Activated CD4-positive, alpha-beta T cell treated with anti-CD3 and anti-CD28 coated beads, Interleukin-2, Interleukin-4, amounts not matched to agents 100 ng/mL and 50 ng/mL, durations not matched to agents 16 hours and 8 hours (primary cell): ENCODE measurements around the gene EXOC3L4.
"Not testable (repeated sequence)": the region's sequence is repeated elsewhere in the genome, so short reads cannot be mapped to it uniquely, and the experiment has no call there.

Source experiments
- DNase-seq: peaks from one replicate; pipeline ENCODE4 v3.0.0-alpha.2; 2020; ENCODE audit warnings: low spot score

EXOC3L4 gene

GRCh38 chr14:103105580-103106150 is 11.1 kb downstream of the EXOC3L4 start:
- no peak for DNase-seq

- DNase-seq = no peak
Measured at GRCh38 chr14:103107455-103107854, 12.9 kb downstream of the EXOC3L4 start.

GRCh38 chr14:103107941-103108748 is 13.6 kb downstream of the EXOC3L4 start:
- no peak for DNase-seq

- peak; percentile 15 for DNase-seq
Measured at GRCh38 chr14:103108749-103109207, 14.3 kb downstream of the EXOC3L4 start.

GRCh38 chr14:103109535-103110441 is 15.3 kb downstream of the EXOC3L4 start:
- DNase-seq = no peak

GRCh38 chr14:103110681-103111231 is 16.2 kb downstream of the EXOC3L4 start:
- no peak for DNase-seq

GRCh38 chr14:103111232-103111868 is 16.8 kb downstream of the EXOC3L4 start:
- DNase-seq = no peak

- DNase-seq = no peak
Measured at GRCh38 chr14:103112400-103113243, 18.1 kb downstream of the EXOC3L4 start.

GRCh38 chr14:103113303-103113702 is 18.8 kb downstream of the EXOC3L4 start:
- no peak for DNase-seq

- no peak for DNase-seq
Measured at GRCh38 chr14:103113774-103114173, 19.2 kb downstream of the EXOC3L4 start.

GRCh38 chr14:103115086-103115679 is 20.7 kb downstream of the EXOC3L4 start:
- DNase-seq = peak; percentile 20

- no peak for DNase-seq
Measured at GRCh38 chr14:103115845-103116572, 21.5 kb downstream of the EXOC3L4 start.

GRCh38 chr14:103116636-103117035 is 22.1 kb downstream of the EXOC3L4 start:
- DNase-seq = no peak

- DNase-seq = not testable (repeated sequence)
Measured at GRCh38 chr14:103117499-103117898, 23.0 kb downstream of the EXOC3L4 start.

- no peak for DNase-seq
Measured at GRCh38 chr14:103118018-103118662, 23.6 kb downstream of the EXOC3L4 start.

GRCh38 chr14:103118663-103119404 is 24.3 kb downstream of the EXOC3L4 start:
- DNase-seq = no peak

- not testable (repeated sequence) for DNase-seq
Measured at GRCh38 chr14:103119527-103119926, 25.0 kb downstream of the EXOC3L4 start.

GRCh38 chr14:103121121-103121845 is 26.8 kb downstream of the EXOC3L4 start:
- no peak for DNase-seq
